Osteoblast (primary cell): Measurements from ENCODE around the gene P4HA3. TPM values are rescaled to one million over a fixed set of nuclear protein-coding genes. Genes with fewer than 3 reads are reported as not detected.

Experiments
- DNase-seq: peaks from one replicate; pipeline ENCODE4 v3.0.0; 2011; ENCODE audit warnings: low spot score, mixed read lengths; ENCODE audit not compliant: insufficient read length; ENCODE audit errors: missing footprints
- H2AFZ ChIP-seq: 2 replicates; pipeline ENCODE4 v1.6.0; 2011; ENCODE audit warnings: mild to moderate bottlenecking, low read length
- H3K27ac ChIP-seq: 2 replicates; pipeline ENCODE4 v1.5.1; 2011; ENCODE audit warnings: mild to moderate bottlenecking, low read depth, low read length, moderate library complexity
- H3K27me3 ChIP-seq: 2 replicates; pipeline ENCODE4 v1.6.0; 2012; ENCODE audit warnings: mild to moderate bottlenecking, control low read depth, inconsistent platforms, low read length, moderate library complexity; ENCODE audit not compliant: insufficient read depth
- H3K36me3 ChIP-seq: 2 replicates; pipeline ENCODE4 v1.5.1; 2011; ENCODE audit warnings: mild to moderate bottlenecking, low read length, control low read depth, moderate library complexity; ENCODE audit not compliant: insufficient read depth
- H3K4me1 ChIP-seq: 2 replicates; pipeline ENCODE4 v1.5.1; 2011; ENCODE audit warnings: mild to moderate bottlenecking, low read length, control low read depth, moderate library complexity; ENCODE audit not compliant: insufficient read depth
- H3K4me2 ChIP-seq: 2 replicates; pipeline ENCODE4 v1.6.0; 2011; ENCODE audit warnings: mild to moderate bottlenecking, low read length; ENCODE audit not compliant: insufficient read depth
- H3K4me3 ChIP-seq: fragments of 200-600 bp; sonication (generic); 3 replicates; pipeline ENCODE4 v1.5.1; 2012; ENCODE audit warnings: mild to moderate bottlenecking, low read length, inconsistent platforms; ENCODE audit not compliant: insufficient read depth
- H3K79me2 ChIP-seq: 2 replicates; pipeline ENCODE4 v1.6.0; 2012; ENCODE audit warnings: mild to moderate bottlenecking, low read length, control low read depth, inconsistent platforms; ENCODE audit not compliant: insufficient read depth
- H3K9me3 ChIP-seq: 2 replicates; pipeline ENCODE4 v1.5.1; 2011; ENCODE audit warnings: low read depth, low read length, control low read depth
- H4K20me1 ChIP-seq: 2 replicates; pipeline ENCODE4 v1.6.0; 2012; ENCODE audit warnings: mild to moderate bottlenecking, low read length, control low read depth; ENCODE audit not compliant: insufficient read depth
- total RNA-seq: library from RNA; depleted of rRNA; stranded (reverse); fragments of >200 nt; gene quantifications from 2 replicates; pipeline ENCODE4 v1.2.3, GENCODE V29; 2012
- TF ChIP-seq, protein P1 (sequence below): IDR thresholded peaks from 2 replicates; pipeline ENCODE4 v1.5.1; 2011; ENCODE audit warnings: mild to moderate bottlenecking, low read depth, low read length, moderate library complexity; ENCODE audit errors: extremely low read depth

P4HA3 gene
- total RNA-seq, 1 donor, result 8.7 TPM

GRCh38 chr11:74256378-74257133, 54.9 kb downstream of the P4HA3 start:
- no peaks in the 10 kb centered on the region for H3K9me3 ChIP-seq
- H3K27ac ChIP-seq, result no peak overlapping the region
- H3K4me3 ChIP-seq, result no peak overlapping the region
- no peaks in the 10 kb centered on the region for H4K20me1 ChIP-seq
- H2AFZ ChIP-seq, result no peak overlapping the region
- TF ChIP-seq, protein P1, sequence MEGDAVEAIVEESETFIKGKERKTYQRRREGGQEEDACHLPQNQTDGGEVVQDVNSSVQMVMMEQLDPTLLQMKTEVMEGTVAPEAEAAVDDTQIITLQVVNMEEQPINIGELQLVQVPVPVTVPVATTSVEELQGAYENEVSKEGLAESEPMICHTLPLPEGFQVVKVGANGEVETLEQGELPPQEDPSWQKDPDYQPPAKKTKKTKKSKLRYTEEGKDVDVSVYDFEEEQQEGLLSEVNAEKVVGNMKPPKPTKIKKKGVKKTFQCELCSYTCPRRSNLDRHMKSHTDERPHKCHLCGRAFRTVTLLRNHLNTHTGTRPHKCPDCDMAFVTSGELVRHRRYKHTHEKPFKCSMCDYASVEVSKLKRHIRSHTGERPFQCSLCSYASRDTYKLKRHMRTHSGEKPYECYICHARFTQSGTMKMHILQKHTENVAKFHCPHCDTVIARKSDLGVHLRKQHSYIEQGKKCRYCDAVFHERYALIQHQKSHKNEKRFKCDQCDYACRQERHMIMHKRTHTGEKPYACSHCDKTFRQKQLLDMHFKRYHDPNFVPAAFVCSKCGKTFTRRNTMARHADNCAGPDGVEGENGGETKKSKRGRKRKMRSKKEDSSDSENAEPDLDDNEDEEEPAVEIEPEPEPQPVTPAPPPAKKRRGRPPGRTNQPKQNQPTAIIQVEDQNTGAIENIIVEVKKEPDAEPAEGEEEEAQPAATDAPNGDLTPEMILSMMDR, result no peak
- peaks cover 16% of the 10 kb centered on the region for H3K4me1 ChIP-seq
- no peak overlapping the region for H3K4me2 ChIP-seq
- no peaks in the 10 kb centered on the region for H3K79me2 ChIP-seq
- H3K27me3 ChIP-seq, result no peaks in the 10 kb centered on the region
- no peak for DNase-seq
- H3K36me3 ChIP-seq, result peaks cover 26% of the 10 kb centered on the region

DNA sequence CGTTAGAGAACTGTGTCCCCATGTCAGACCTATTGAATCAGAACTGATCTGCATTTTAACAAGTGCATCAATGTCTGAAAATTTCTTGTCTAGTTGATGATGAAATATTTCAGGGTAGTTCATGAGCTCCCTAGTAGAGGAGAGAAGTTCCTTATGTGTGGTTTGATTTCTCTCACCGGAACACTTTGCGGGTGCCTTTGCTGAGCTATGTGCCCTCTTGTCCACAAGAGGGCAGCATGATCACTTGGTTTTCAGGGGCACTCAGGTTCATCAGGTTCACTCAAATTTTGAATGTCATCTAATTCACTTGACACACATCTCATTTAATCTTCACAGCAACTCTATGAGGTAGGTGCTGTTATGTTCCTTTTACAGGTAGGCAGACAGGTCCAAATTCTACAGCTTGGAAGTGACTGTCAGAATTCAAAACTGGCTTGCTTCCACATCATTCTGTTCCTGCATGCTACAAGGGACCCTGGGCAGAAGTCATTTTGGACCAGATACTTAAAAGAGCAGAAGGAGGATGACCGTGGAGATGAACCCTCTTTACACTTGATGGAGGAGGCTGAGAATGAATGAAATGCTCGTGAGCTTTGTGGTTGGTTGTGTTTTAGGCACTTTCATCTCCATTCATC, 55.6 kb downstream of the P4HA3 start:
- peak; percentile 86 for DNase-seq
- Histone ChIP-seq H2AFZ (no peak overlapping the region), H3K27me3 (no peaks in the 10 kb centered on the region), H3K36me3 (peaks cover 33% of the 10 kb centered on the region), H3K9me3 (no peaks in the 10 kb centered on the region), H3K4me1 (peaks cover 16% of the 10 kb centered on the region), H3K4me2 (no peak overlapping the region), H3K27ac (no peak overlapping the region), H3K79me2 (no peaks in the 10 kb centered on the region), H3K4me3 (no peak overlapping the region), H4K20me1 (no peaks in the 10 kb centered on the region)
- TF ChIP-seq, protein P1, result peak; percentile 98

GRCh38 chr11:74253361-74253760, 58.1 kb downstream of the P4HA3 start:
- H3K79me2 ChIP-seq, result no peaks in the 10 kb centered on the region

GRCh38 chr11:74249496-74249895, 61.9 kb downstream of the P4HA3 start:
- no peaks in the 10 kb centered on the region for H3K9me3 ChIP-seq
- H3K79me2 ChIP-seq, result no peaks in the 10 kb centered on the region
- H3K4me1 ChIP-seq, result no peaks in the 10 kb centered on the region
- H3K27me3 ChIP-seq, result no peaks in the 10 kb centered on the region
- no peak overlapping the region for H3K27ac ChIP-seq
- H4K20me1 ChIP-seq, result no peaks in the 10 kb centered on the region
- H2AFZ ChIP-seq, result no peak overlapping the region
- TF ChIP-seq, protein P1, result no peak
- peaks cover 71% of the 10 kb centered on the region for H3K36me3 ChIP-seq
- H3K4me3 ChIP-seq, result no peak overlapping the region
- DNase-seq, result no peak
- H3K4me2 ChIP-seq, result no peak overlapping the region

More at GRCh38 chr11:74253361-74253760, 58.1 kb downstream of the P4HA3 start:
- Histone ChIP-seq H3K27ac (no peak overlapping the region), H3K36me3 (peaks cover 52% of the 10 kb centered on the region), H3K9me3 (no peaks in the 10 kb centered on the region), H3K4me2 (no peak overlapping the region), H3K4me1 (peaks cover 12% of the 10 kb centered on the region), H2AFZ (no peak overlapping the region), H3K4me3 (no peak overlapping the region), H4K20me1 (no peaks in the 10 kb centered on the region), H3K27me3 (no peaks in the 10 kb centered on the region)
- no peak for DNase-seq
- TF ChIP-seq, protein P1, result no peak
